ENCODE data around the gene KBTBD4.
A peak's percentile ranks its signal among the peaks of the same experiment; 100 is the strongest.

DNA sequence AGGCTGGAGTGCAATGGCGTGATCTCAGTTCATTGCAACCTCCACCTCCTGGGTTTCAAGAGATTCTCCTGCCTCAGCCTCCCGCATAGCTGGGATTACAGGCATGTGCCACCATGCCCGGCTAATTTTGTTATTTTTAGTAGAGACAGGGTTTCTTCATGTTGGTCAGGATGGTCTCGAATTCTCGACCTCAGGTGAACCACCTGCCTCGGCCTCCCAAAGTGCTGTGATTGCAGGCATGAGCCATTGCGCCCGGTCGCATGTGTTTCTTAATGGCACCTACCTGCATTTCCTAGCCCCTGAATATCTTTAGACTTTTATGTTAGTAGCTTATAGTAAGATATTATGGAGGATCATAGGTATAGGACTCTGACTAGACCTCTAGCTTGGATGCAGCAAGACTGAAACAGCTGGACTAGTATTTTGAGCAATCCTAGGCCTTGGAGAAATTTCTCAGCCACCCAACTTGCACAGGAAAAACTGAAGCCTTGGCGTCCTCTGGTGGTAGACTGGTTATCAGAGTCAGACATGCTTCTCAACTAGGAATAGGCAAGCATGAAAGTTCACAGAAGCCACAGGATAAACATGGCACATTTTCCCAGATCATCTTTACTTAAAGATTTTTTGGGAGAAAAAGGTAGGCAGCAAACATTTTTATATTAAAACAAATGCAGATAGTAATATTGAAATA is 38.1 kb upstream of the KBTBD4 start:
- TF ChIP-seq, protein P1, sequence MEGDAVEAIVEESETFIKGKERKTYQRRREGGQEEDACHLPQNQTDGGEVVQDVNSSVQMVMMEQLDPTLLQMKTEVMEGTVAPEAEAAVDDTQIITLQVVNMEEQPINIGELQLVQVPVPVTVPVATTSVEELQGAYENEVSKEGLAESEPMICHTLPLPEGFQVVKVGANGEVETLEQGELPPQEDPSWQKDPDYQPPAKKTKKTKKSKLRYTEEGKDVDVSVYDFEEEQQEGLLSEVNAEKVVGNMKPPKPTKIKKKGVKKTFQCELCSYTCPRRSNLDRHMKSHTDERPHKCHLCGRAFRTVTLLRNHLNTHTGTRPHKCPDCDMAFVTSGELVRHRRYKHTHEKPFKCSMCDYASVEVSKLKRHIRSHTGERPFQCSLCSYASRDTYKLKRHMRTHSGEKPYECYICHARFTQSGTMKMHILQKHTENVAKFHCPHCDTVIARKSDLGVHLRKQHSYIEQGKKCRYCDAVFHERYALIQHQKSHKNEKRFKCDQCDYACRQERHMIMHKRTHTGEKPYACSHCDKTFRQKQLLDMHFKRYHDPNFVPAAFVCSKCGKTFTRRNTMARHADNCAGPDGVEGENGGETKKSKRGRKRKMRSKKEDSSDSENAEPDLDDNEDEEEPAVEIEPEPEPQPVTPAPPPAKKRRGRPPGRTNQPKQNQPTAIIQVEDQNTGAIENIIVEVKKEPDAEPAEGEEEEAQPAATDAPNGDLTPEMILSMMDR (IDR thresholded peaks at IDR 0.05; ENCODE audit: low read depth, low read length, missing input control), result peak; percentile 32
- peak; percentile 61 to 73 for TF ChIP-seq RAD21 (IDR thresholded peaks at IDR 0.05)
- no peak for TF ChIP-seq RXRA (IDR thresholded peaks at IDR 0.05)

All from liver (tissue), 3 donors.